Head of caudate nucleus (tissue), 42 donors: ENCODE measurements around the gene XBP1.
"Not testable (repeated sequence)": the region's sequence is repeated elsewhere in the genome, so short reads cannot be mapped to it uniquely, and the experiment has no call there.

ENCODE experiments used
- DNase-seq, 42 donors: peaks; one replicate each; pipeline versions ENCODE4 v3.0.0 to v3.0.0-alpha.2; 2020 to 2021; ENCODE audit warnings: mixed read lengths in 7 of 42
- intact Hi-C: fragments of 100-400 bp; cut with DNase I; formaldehyde crosslinking; loops from one replicate; pipeline ENCODE4 v1.15.0; 2022

The XBP1 gene

DNA sequence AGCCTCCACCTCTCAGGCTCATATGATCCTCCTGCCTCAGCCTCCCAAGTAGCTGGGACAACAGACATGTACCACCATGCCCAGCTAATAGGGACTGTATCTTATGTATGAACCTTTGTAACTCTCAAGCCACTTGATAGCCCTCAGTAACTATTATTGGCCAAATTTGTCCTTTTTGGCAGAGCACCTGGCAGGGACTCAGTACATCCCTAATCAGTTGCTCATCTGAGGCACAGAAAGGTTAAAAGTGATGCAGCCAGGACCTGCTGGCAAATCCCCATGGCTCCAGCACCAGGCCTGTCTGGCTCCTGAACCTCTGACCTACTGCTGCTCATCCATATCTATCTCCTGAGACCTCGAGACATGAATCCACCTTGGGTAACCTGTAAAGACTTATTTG lies 21.1 kb upstream of the XBP1 start:
- intact Hi-C loops: no loop called here
- no peak for DNase-seq

DNA sequence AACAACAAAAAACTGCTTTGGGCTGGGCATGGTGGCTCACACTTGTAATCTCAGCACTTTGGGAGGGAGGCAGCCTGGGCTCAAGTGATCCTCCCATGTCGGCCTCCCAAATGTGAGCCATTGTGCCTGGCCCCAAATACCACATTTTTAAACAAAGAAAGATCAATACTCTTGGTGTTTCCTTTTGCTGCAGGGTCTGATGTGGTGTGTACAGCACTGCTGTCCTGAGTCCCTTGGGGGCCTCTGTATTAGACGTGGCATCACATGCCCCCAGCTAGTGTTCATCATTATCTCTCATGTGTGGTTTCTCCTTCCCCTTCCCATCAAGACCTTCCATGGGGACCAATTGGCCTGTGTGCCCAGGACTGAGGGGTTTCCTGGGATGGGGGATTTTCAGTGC lies 20.5 kb upstream of the XBP1 start:
- intact Hi-C loops: no loop called here
- no peak for DNase-seq

- intact Hi-C loops: no loop called here
- no peak for DNase-seq
These were observed 19.1 kb upstream of the XBP1 start for GRCh38 chr22:28819253-28820096.

DNA sequence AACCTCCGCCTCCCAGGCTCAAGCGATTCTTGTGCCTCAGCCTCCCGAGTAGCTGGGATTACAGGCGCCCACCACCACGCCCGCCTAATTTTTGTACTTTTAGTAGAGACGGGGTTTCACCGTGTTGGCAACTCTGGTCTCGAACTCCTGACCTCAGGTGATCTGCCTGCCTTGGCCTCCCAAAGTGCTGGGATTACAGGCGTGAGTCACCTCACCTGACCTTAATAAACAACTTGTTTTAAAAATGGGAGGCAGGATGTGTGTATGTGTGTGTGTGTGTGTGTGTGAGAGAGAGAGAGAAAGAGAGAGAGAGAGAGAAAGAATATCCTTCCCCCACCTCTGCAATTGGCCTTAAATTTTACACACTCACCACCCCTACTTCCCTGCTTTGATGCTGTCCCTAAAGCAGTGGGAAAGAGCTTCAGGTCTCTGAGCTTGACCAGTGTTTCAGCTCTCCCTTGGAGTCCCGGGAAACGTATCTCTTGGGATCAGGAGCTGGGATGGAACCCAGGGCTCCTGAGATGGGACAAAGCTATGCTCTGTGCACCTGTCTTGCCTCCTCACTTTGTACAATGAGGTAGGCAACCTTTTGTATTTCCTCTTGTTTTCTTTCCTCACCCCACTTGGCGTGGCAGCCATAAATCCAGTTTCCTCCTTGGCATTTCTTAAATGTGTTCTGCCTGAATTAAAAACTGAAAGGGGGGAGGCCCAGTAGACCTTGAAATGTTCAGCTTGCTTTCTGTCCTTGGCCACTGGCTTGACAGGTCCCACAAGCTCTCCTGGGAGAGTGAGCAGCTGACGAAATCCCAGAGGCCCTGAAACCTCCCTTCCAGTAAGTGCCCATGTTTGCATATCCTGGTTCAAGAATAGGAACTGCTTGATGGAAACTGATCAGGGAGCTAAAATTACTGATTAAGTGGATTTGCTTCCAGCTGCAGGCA lies 17.8 kb upstream of the XBP1 start:
- DNase-seq: peak in 3 of 42 donors; percentile 27 to 56 (median 40)
- intact Hi-C loops: no loop called here

GRCh38 chr22:28817064-28817463 lies 16.7 kb upstream of the XBP1 start:
- DNase-seq: no peak
- intact Hi-C loops: no loop called here

- intact Hi-C loops: no loop called here
- DNase-seq: no peak
These were observed 15.4 kb upstream of the XBP1 start for GRCh38 chr22:28815729-28816128.

DNA sequence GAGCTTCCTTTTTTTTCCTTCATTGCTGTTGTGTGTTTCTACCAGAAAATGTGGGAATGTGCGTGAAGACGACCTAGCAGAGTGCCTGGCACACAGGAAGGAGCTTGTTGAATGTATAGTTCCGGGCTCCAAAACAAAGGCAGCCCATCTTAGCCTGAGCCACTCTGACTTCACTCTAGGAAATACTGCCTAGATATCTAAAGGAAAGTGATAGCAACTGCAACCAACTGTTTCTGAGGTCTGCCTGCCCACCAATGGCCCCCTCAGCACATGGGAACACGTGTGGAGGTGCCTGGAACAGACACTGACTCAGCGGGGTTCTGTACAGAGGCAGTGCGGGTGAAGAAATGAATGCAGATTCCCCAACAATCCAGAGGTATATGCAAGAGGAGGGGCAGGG lies 14.7 kb upstream of the XBP1 start:
- no peak for DNase-seq
- intact Hi-C loops: no loop called here

- intact Hi-C loops: no loop called here
These were observed 13.6 kb upstream of the XBP1 start for GRCh38 chr22:28813772-28814518.

DNA sequence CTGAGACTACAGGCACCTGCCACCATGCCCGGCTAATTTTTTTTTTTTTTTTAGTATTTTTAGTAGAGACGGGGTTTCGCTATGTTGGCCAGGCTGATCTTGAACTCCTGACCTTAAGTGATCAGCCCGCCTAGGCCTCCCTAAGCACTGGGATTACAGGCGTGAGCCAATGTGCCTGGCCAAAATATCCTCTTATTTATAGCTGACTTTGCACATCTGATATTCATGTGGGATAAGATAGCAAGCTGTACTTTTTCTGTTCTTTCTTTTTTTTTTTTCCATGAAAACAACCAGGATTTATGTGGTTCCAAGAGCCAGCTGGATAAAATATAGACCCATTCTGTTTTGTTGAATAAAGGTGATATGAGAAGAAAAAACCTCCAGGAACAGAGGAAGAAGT lies 12.1 kb upstream of the XBP1 start:
- DNase-seq: no peak
- intact Hi-C loops: no loop called here

More at GRCh38 chr22:28813772-28814518, 13.6 kb upstream of the XBP1 start:
- peak in 6 of 42 donors; percentile 10 to 52 (median 20) for DNase-seq

DNA sequence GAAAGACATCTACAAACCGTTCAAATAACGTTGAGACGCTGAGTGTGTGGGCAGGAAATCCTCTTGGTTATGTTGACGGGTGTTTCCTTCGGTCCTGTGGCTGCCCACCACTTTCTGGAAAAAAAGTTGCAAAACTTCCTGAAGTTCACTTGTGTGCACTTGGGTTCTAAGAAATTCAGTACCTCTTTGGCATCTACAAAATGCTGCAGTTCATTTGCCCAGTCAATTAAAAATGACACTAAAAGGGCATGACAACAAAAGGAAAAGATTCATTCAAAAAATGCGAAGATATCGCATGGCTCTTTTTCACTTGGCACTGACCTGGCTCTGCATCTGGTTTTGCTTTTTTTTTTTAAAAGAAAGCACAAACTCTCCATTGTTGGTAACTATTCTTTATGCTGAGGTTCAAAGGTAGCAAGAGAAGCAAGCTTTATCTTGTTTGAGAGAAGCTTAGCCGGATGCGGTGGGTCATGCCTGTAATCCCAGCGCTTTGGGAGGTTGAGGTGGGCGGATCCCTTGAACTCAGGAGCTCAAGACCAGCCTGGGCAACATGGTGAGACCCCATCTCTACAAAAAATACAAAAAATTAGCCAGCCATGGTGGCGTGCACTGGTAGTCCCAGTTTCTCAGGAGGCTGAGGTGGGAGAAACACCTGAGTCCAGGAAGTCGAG lies 10.6 kb upstream of the XBP1 start:
- DNase-seq: peak in 11 of 42 donors; percentile 10 to 37 (median 24)

DNA sequence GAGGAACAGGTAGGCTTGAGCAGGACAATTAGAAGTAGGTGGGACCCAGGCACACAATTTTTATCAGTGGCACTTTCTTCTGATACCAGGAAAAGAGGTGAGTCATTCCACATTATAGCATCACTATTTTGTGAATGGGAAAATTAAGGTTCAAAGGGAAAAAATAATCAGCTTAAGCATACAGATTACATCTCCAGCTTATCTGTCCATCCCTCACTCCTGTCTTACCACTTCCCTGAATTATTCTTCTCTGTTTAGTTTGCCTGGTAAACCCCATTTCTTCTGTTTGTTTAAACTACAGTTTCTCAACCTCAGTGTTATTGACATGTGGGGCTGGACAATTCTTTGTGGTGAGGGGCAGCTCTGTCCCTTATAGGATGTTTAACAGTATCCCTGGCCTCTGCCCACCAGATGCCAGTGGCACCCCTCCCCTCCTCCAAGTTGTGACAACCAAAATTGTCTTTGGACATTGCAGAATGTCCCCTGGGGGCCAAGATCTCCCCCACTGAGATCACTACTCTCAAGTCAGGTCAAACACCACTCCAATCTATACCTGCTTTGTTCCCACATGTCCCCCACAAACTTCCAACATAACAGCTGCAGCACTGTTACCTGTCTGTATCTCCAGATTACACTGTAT lies 8.5 kb upstream of the XBP1 start:
- intact Hi-C loops: no loop called here
- no peak for DNase-seq

More for the DNA sequence above, 10.6 kb upstream of the XBP1 start:
- intact Hi-C loops: no loop called here

GRCh38 chr22:28805426-28805825 lies 5.1 kb upstream of the XBP1 start:
- DNase-seq, intact Hi-C loops: not testable (repeated sequence)

GRCh38 chr22:28802595-28803123 lies 2.3 kb upstream of the XBP1 start:
- DNase-seq: no peak
- intact Hi-C loops: no loop called here

DNA sequence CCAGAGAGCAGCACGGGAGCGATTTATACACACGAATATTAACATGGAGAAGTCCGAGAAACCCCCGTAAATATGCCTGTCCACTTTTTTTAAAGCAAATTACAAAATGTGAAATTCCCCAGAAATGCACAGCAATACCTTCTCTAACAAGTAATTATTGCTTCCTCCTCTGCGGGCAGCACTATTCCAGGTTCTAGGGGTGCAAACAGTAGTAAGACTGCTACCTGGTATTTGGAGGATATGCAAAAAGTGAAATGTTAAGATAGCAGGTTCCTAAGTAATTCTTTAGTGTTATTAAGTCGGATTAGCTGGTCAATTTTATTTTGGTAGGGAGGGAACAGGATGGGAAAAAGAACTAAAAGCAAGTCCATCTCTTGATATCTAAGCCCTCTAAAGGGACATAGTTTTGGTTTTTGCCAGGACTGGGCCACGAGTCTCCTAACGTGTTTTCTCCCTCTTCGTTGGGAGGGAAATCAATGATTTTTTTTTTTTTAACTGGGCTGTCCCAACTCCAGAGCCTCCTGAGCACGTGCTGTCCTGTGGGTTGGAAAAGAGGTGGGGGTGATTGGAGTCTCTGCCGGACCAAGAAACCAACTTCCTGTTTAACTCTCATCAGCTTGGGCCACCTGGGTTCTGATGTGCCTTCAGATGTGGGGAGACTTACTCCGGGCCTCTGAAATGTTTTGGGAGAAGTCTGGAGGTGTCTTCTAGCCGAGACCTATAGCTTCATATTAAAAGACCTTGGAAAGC lies 1.7 kb upstream of the XBP1 start:
- DNase-seq: no peak
- intact Hi-C loops: no loop called here

- peak in 39 of 42 donors; percentile 8 to 77 (median 50) for DNase-seq
These were observed 612 bp downstream of the XBP1 start for GRCh38 chr22:28799606-28800307.

GRCh38 chr22:28798810-28799605 lies 1.4 kb downstream of the XBP1 start:
- intact Hi-C loops: no loop called here
- peak in 8 of 42 donors; percentile 9 to 49 (median 17) for DNase-seq

More at GRCh38 chr22:28799606-28800307, 612 bp downstream of the XBP1 start:
- intact Hi-C loops: no loop called here
